ENCODE results near the gene TOMM40. TPM values are rescaled to one million over a fixed set of nuclear protein-coding genes. Genes with fewer than 3 reads are reported as not detected.
"Not testable (repeated sequence)": the region's sequence is repeated elsewhere in the genome, so short reads cannot be mapped to it uniquely, and the experiment has no call there.

The TOMM40 gene
- 228 and 263 TPM in 2 replicates for total RNA-seq (2014; rRNA removed; shearing (Covaris generic); ENCODE audit: low replicate concordance)

DNA sequence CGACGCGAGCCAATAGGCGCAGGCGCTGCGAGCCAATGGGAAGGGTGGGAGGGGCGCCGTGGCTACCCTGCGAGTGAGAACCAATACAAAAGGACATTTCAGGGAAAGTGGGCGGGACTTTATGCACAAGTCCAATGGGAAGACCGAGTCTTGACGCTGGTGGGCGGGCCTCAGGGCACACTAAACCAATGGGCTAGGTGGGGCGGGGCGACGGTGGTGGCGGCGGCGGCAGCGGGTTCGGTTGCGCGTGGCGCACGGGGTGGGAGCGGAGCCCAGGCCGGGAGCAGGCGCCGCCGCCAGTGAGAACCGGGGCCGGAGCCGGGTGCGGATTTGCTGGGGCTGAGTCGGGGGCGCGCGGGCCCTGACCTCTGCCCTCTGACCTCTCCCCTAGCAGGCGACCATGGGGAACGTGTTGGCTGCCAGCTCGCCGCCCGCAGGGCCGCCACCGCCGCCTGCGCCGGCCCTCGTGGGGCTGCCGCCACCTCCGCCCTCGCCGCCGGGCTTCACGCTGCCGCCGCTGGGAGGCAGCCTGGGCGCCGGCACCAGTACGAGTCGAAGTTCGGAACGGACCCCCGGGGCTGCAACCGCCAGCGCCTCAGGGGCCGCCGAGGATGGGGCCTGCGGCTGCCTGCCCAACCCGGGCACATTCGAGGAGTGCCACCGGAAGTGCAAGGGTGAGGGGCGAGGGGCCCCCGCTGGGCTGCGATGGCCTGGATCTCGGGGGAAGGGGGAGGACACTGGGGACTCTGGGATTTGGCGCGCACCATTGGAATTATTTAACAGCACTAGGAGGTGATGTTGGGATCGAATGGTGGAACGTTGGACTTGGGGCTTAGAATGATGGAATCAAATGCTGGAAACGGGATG is at the start of gene TOMM40:
Gene TOMM40, plus strand, starts transcription at position 239 of the 867 bp plus-strand sequence. Its CDS starts 162 bp downstream, at position 401.
- in situ Hi-C loops (cut with HindIII; ENCODE audit: low pct_unique_long_range_greater_than_20kb, low sequenced_read_pairs): no loop called here
- no peak for DNase-seq (ENCODE audit: low read depth)

DNA sequence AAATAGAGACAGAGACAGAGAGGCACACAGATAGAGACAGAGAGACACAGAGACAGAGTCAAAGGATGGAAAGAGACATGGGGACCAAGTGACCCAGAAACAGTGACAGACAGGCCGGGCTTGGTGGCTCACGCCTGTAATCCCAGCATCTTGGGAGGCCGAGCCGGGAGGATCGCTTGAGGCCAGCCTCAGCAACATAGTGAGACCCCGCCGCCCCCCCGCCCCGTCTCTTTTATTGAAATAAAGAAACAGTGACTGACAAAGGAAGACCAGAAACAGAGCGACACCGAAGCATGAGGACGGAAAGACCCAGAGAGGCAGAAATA is 45.8 kb upstream of the TOMM40 start:
- in situ Hi-C loops (cut with HindIII; ENCODE audit: low pct_unique_long_range_greater_than_20kb, low sequenced_read_pairs): no loop called here

GRCh38 chr19:44845612-44846454 is 45.2 kb upstream of the TOMM40 start, which contains the start of gene NECTIN2:
TSS of gene NECTIN2 (plus strand) at chr19:44846297. CDS start at chr19:44846526, 229 bp downstream.
- in situ Hi-C loops (cut with HindIII; ENCODE audit: low pct_unique_long_range_greater_than_20kb, low sequenced_read_pairs): no loop called here

More for the DNA sequence above, 45.8 kb upstream of the TOMM40 start:
- DNase-seq (ENCODE audit: low read depth): no peak

GRCh38 chr19:44846455-44847143 is 44.5 kb upstream of the TOMM40 start:
- in situ Hi-C loops (cut with HindIII; ENCODE audit: low pct_unique_long_range_greater_than_20kb, low sequenced_read_pairs): no loop called here
- DNase-seq (ENCODE audit: low read depth): no peak

More at GRCh38 chr19:44845612-44846454, 45.2 kb upstream of the TOMM40 start, which contains the start of gene NECTIN2:
- peak; percentile 96 for DNase-seq (ENCODE audit: low read depth)

- in situ Hi-C loops (cut with HindIII; ENCODE audit: low pct_unique_long_range_greater_than_20kb, low sequenced_read_pairs): no loop called here
- no peak for DNase-seq (ENCODE audit: low read depth)
Observed at GRCh38 chr19:44847144-44848035, 43.7 kb upstream of the TOMM40 start.

GRCh38 chr19:44848036-44848811 is 42.8 kb upstream of the TOMM40 start:
- in situ Hi-C loops (cut with HindIII; ENCODE audit: low pct_unique_long_range_greater_than_20kb, low sequenced_read_pairs): no loop called here

DNA sequence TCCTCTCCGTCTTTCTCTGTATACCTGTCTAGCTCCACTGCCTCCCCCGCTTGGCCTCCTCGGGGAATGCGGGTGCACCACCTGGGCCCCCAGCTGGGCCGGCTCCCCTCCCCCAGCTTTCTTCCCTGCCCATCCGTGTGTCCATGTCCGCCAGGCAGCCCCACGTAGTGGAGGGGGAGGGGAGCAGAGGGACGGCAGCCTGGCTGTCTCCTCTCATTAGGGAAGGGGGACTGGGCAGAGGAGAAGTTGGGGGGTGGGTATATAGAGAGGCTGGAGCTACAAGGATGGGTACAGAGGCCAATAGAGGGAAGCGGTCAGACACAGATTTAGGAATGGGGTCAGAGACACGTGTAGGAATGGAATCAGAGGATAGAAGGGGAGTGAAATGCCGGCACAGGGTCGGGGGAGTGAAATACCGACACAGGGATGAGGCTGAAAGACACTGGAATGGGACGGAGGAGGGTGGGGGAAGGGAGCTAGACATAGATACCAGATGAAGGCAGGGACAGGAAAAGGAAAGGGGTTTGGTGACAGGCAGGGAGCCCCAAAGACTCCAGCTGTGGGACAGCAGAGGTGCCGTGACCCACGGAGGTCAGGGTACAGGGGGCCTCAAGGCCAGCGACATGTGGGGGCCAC is 42.1 kb upstream of the TOMM40 start:
- in situ Hi-C loops (cut with HindIII; ENCODE audit: low pct_unique_long_range_greater_than_20kb, low sequenced_read_pairs): no loop called here
- DNase-seq (ENCODE audit: low read depth): no peak

More at GRCh38 chr19:44848036-44848811, 42.8 kb upstream of the TOMM40 start:
- no peak for DNase-seq (ENCODE audit: low read depth)

GRCh38 chr19:44850641-44851109 is 40.4 kb upstream of the TOMM40 start:
- DNase-seq (ENCODE audit: low read depth): no peak
- in situ Hi-C loops (cut with HindIII; ENCODE audit: low pct_unique_long_range_greater_than_20kb, low sequenced_read_pairs): no loop called here

DNA sequence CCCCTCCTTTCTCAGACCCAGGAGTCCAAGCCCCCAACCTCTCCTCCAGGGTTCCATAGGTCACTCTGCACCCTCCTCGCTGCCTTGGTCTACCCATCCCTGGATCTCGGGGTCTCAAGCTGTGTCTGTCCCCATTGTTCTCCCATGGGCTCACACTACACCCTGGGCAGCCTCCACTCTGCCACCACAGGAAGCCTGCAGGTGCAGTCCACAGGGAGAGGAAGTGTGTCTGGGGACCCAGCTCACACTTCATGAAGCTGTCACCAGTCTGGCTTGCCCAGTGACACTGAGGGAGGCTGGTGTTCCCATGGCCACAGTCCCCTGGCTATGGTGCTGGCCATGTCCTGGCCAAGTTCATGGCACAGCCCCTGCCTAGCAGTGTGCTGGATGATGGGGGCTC is 39.6 kb upstream of the TOMM40 start:
- no peak for DNase-seq (ENCODE audit: low read depth)
- in situ Hi-C loops (cut with HindIII; ENCODE audit: low pct_unique_long_range_greater_than_20kb, low sequenced_read_pairs): no loop called here

DNA sequence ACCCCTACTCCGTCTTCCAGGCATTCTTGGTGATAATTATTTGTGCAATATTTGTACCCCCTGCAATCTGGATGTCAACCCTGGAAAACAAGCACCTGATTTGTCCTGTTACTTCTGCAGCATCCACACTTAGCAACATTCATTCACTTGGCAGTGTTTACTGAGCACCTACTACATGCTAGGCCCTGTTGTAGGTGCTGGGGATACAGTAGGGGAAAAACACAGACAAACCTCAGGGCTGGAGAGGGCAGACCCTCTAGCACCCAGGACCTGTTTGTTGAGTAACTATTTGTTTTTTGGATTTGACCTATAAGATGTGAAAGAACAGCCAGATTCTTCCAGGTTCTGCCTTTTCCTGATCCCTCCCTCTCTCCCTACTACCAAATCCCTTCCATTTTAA is 35.4 kb upstream of the TOMM40 start:
- in situ Hi-C loops (cut with HindIII; ENCODE audit: low pct_unique_long_range_greater_than_20kb, low sequenced_read_pairs): no loop called here
- DNase-seq (ENCODE audit: low read depth): no peak

DNA sequence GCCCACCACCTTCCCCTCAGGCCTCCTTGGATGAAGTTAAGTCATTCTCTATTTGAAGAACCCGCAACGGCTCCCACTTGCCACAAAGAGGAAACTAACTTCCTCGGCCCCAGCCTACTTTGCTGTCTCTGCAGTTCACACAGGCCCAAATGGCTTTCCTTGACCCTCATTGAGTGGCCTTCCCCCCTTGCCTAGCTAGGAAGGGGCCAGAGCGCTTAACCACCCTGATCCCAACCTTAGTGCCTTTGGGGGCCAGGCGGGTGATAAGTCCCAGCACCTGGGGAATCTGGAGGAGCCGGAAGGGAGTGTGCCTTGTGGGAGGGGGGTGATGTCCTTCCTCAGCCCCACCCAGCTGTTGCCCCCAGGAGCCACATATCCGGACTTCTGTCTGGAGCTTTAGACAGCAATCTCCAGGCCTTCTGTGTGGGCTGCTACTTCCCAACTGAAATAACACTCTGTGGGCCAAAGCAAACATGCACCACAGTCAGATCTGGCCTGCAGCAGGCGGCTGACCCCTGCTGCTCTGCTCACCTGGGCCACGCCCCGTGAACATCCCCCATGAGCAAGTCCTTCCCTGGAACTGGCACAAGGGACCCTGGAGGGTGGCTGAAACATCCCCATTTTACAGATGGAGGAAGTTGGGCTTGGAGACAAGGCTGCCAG is 34.5 kb upstream of the TOMM40 start:
- peak; percentile 40 for DNase-seq (ENCODE audit: low read depth)
- in situ Hi-C loops (cut with HindIII; ENCODE audit: low pct_unique_long_range_greater_than_20kb, low sequenced_read_pairs): no loop called here

DNA sequence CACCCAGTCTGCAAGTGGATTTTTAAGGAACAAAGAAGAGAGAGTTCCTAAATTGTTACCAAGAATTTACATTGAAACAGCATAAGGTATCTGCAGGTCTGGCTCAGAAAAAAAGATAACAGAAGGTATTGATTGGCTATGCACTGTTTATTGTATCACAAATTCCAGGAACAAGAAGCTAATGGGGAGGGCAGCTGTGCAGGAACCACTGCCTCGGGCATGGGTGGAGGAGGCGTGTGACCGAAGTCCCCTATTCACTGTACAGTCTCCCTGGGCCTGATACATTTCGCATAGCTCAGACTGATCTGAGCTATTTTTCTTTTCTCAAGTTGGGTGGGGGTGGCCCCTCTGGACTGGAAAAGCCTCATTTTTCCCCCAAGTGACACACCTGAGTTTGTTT is 33.2 kb upstream of the TOMM40 start:
- no peak for DNase-seq (ENCODE audit: low read depth)
- in situ Hi-C loops (cut with HindIII; ENCODE audit: low pct_unique_long_range_greater_than_20kb, low sequenced_read_pairs): no loop called here

- in situ Hi-C loops (cut with HindIII; ENCODE audit: low pct_unique_long_range_greater_than_20kb, low sequenced_read_pairs); DNase-seq (ENCODE audit: low read depth): not testable (repeated sequence)
Observed at GRCh38 chr19:44861576-44861975, 29.5 kb upstream of the TOMM40 start.

- in situ Hi-C loops (cut with HindIII; ENCODE audit: low pct_unique_long_range_greater_than_20kb, low sequenced_read_pairs): no loop called here
- no peak for DNase-seq (ENCODE audit: low read depth)
Observed at GRCh38 chr19:44863990-44864389, 27.1 kb upstream of the TOMM40 start.

DNA sequence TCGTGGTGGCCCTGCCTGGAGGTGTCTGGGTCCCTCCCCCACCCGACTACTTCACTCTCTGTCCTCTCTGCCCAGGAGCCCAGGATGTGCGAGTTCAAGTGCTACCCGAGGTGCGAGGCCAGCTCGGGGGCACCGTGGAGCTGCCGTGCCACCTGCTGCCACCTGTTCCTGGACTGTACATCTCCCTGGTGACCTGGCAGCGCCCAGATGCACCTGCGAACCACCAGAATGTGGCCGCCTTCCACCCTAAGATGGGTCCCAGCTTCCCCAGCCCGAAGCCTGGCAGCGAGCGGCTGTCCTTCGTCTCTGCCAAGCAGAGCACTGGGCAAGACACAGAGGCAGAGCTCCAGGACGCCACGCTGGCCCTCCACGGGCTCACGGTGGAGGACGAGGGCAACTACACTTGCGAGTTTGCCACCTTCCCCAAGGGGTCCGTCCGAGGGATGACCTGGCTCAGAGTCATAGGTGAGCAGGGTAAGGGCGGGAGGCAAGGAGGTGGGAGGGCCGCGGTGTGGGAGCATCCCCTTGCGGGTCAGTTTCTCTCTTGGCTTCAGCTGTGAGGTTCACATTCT is 25.8 kb upstream of the TOMM40 start:
- in situ Hi-C loops (cut with HindIII; ENCODE audit: low pct_unique_long_range_greater_than_20kb, low sequenced_read_pairs): no loop called here
- DNase-seq (ENCODE audit: low read depth): no peak
